Measurements from ENCODE around the gene PDE4D.

Gene PDE4D

DNA sequence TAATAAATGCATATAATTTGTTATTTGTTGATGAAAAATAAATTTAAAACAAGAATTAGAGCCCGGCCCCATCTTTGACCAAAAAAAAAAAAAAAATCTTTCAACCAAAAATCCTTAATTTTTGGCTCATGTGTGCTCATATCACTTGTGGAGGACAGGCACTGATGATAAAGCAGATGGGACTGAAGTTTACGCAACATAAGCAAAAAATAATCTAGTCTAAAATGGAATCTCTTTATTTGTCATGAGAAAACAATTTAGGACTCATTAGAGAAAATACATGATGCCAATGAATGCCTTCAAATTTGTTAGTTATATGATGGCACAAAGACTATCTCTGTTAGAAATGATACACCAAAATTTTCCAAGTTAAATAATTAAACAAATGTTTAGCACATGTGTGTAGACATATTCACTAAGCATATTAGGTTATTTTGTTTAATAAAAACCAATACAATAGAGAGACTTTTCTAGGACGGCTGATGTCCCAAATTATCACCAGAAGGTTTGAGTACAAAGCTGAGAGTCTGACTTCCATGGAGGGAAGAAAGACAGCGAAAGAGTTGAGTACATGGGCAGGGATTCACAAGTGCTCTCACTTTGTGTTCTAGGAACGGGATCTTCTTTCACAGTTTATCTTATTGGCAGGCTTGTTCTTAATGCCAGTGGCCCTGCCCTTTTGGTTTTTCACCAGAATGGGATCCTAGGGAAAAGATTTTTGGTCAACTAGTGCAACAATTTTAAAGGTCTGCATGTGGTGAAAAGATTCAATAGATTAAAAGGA is 689.2 kb downstream of the PDE4D start:
- DNase-seq (ENCODE audit: low read depth in 1 of 2, low spot score in 1 of 2), result no peak
- H3K4me3 ChIP-seq (replicated peaks; ENCODE audit: insufficient read depth, low read length), result no peak overlapping the region
- no peaks in the 10 kb centered on the region for H3K27me3 ChIP-seq (ENCODE audit: insufficient read depth, poor library complexity, severe bottlenecking)
- TF ChIP-seq POLR2AphosphoS5 (IDR thresholded peaks at IDR 0.05; ENCODE audit: low read depth) (no peak), GABPA (IDR thresholded peaks at IDR 0.05; ENCODE audit: low read depth) (no peak), SPI1 (IDR thresholded peaks at IDR 0.05; ENCODE audit: borderline replicate concordance, low read depth) (no peak)
- TF ChIP-seq, protein P1, sequence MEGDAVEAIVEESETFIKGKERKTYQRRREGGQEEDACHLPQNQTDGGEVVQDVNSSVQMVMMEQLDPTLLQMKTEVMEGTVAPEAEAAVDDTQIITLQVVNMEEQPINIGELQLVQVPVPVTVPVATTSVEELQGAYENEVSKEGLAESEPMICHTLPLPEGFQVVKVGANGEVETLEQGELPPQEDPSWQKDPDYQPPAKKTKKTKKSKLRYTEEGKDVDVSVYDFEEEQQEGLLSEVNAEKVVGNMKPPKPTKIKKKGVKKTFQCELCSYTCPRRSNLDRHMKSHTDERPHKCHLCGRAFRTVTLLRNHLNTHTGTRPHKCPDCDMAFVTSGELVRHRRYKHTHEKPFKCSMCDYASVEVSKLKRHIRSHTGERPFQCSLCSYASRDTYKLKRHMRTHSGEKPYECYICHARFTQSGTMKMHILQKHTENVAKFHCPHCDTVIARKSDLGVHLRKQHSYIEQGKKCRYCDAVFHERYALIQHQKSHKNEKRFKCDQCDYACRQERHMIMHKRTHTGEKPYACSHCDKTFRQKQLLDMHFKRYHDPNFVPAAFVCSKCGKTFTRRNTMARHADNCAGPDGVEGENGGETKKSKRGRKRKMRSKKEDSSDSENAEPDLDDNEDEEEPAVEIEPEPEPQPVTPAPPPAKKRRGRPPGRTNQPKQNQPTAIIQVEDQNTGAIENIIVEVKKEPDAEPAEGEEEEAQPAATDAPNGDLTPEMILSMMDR (IDR thresholded peaks at IDR 0.05; ENCODE audit: insufficient read depth, low read length), result no peak
- TF ChIP-seq, protein P2, sequence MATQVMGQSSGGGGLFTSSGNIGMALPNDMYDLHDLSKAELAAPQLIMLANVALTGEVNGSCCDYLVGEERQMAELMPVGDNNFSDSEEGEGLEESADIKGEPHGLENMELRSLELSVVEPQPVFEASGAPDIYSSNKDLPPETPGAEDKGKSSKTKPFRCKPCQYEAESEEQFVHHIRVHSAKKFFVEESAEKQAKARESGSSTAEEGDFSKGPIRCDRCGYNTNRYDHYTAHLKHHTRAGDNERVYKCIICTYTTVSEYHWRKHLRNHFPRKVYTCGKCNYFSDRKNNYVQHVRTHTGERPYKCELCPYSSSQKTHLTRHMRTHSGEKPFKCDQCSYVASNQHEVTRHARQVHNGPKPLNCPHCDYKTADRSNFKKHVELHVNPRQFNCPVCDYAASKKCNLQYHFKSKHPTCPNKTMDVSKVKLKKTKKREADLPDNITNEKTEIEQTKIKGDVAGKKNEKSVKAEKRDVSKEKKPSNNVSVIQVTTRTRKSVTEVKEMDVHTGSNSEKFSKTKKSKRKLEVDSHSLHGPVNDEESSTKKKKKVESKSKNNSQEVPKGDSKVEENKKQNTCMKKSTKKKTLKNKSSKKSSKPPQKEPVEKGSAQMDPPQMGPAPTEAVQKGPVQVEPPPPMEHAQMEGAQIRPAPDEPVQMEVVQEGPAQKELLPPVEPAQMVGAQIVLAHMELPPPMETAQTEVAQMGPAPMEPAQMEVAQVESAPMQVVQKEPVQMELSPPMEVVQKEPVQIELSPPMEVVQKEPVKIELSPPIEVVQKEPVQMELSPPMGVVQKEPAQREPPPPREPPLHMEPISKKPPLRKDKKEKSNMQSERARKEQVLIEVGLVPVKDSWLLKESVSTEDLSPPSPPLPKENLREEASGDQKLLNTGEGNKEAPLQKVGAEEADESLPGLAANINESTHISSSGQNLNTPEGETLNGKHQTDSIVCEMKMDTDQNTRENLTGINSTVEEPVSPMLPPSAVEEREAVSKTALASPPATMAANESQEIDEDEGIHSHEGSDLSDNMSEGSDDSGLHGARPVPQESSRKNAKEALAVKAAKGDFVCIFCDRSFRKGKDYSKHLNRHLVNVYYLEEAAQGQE (IDR thresholded peaks at IDR 0.05; ENCODE audit: insufficient replicate concordance, low read depth), result no peak
- no peak overlapping the region for H3K27ac ChIP-seq (replicated peaks)

DNA sequence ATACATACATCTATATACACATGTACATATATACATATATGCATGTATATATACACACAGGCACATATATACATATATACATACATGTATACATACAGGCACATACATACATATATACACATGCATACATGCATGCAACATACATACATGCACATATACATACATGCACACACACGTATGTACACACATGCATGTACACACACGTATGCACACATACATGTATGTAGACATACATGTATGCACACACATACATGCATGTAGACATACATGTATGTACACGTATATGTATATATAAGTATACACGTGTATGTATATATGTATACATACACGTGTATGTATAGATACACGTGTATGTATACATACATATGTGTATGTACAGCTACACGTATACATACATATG is 693.7 kb downstream of the PDE4D start:
- DNase-seq (ENCODE audit: low read depth in 1 of 2, low spot score in 1 of 2), result no peak
- Histone ChIP-seq H3K27ac (replicated peaks) (no peak overlapping the region), H3K4me3 (replicated peaks; ENCODE audit: insufficient read depth, low read length) (no peak overlapping the region), H3K27me3 (ENCODE audit: insufficient read depth, poor library complexity, severe bottlenecking) (no peaks in the 10 kb centered on the region)
- TF ChIP-seq POLR2AphosphoS5 (IDR thresholded peaks at IDR 0.05; ENCODE audit: low read depth) (no peak), SPI1 (IDR thresholded peaks at IDR 0.05; ENCODE audit: borderline replicate concordance, low read depth) (no peak), GABPA (IDR thresholded peaks at IDR 0.05; ENCODE audit: low read depth) (no peak)
- TF ChIP-seq, protein P2 (IDR thresholded peaks at IDR 0.05; ENCODE audit: insufficient replicate concordance, low read depth), result no peak
- TF ChIP-seq, protein P1 (IDR thresholded peaks at IDR 0.05; ENCODE audit: insufficient read depth, low read length), result no peak

DNA sequence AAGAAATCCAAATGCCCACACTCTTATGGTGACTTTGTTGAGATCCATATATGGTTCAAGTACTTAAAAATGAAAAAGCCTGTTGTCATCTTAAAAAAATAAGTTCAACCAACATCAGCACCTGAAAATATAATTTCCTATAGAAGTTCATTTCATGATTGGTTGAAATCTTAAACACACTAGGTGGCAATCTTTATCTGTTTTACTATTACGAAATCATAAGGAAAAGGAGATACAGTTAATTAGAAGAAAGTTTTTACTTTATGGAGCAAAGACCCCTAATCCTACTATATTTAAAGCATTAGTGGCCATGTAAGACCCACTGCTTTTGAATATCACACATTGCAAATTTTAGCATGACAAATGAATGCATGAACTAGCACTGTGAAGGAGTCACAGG is 694.7 kb downstream of the PDE4D start:
- no peak overlapping the region for H3K27ac ChIP-seq (replicated peaks)
- no peak overlapping the region for H3K4me3 ChIP-seq (replicated peaks; ENCODE audit: insufficient read depth, low read length)
- TF ChIP-seq GABPA (IDR thresholded peaks at IDR 0.05; ENCODE audit: low read depth), result no peak
- TF ChIP-seq SPI1 (IDR thresholded peaks at IDR 0.05; ENCODE audit: borderline replicate concordance, low read depth), result no peak
- TF ChIP-seq, protein P1 (IDR thresholded peaks at IDR 0.05; ENCODE audit: insufficient read depth, low read length), result no peak
- no peak for TF ChIP-seq POLR2AphosphoS5 (IDR thresholded peaks at IDR 0.05; ENCODE audit: low read depth)
- TF ChIP-seq, protein P2 (IDR thresholded peaks at IDR 0.05; ENCODE audit: insufficient replicate concordance, low read depth), result no peak

More for the DNA sequence above, 694.7 kb downstream of the PDE4D start:
- no peak for DNase-seq (ENCODE audit: low read depth in 1 of 2, low spot score in 1 of 2)
- no peaks in the 10 kb centered on the region for H3K27me3 ChIP-seq (ENCODE audit: insufficient read depth, poor library complexity, severe bottlenecking)
